HCT116 (cell line): Measurements from ENCODE around the gene TEX261. TPM values are rescaled to one million over a fixed set of nuclear protein-coding genes. Genes with fewer than 3 reads are reported as not detected.

ENCODE experiments used
- ATAC-seq: fragments of 200-7000 bp; cut with Tn5 transposase; 2 replicates; pipeline ENCODE4 v1.9.1; 2020; ENCODE audit warnings: mild to moderate bottlenecking, moderate library complexity
- BruUV-seq: library from RNA; stranded (reverse); fragments of 400-500 nt; replicated peaks from 2 replicates; lab custom pipeline; 2021; lab: Mats Ljungman, UMichigan
- CTCF ChIA-PET: fragments of 300-600 bp; sonication (Branson Sonifier 250); formaldehyde crosslinking; loops from one replicate; lab custom pipeline; 2021; ENCODE audit warnings: antibody characterized with exemption; lab: Charles Lee
- POLR2A ChIA-PET: fragments of 300-600, 350-600 bp; sonication (Branson Sonifier 250); formaldehyde crosslinking; loops from one replicate; lab custom pipeline; 2021; ENCODE audit warnings: antibody characterized with exemption; lab: Charles Lee
- RAD21 ChIA-PET, 2 experiments: fragments of 300-600 bp; sonication (Branson Sonifier 250); formaldehyde crosslinking; loops; one replicate each; lab custom pipeline; 2023; ENCODE audit warnings: low total read pairs in 2 of 2; ENCODE audit not compliant: uncharacterized antibody in 2 of 2, unreplicated experiment in 2 of 2, low non-redundant PET in 1 of 2; lab: Charles Lee
- DNase-seq: peaks from one replicate; pipeline ENCODE4 v3.0.0-alpha.2; 2010; ENCODE audit warnings: low read depth, low spot score
- H2AFZ ChIP-seq: fragments of 200-600 bp; shearing (Covaris generic), sonication (generic); 2 replicates; pipeline ENCODE4 v1.6.1; 2017; ENCODE audit warnings: low read depth, mixed run types, mixed read lengths, antibody characterized with exemption, low read length; ENCODE audit not compliant: poor library complexity, severe bottlenecking
- H3K27ac ChIP-seq: 2 replicates; pipeline ENCODE4 v1.5.1; 2012; ENCODE audit warnings: low read depth, low read length
- H3K27me3 ChIP-seq: fragments of 200-600 bp; sonication (generic); 2 replicates; pipeline ENCODE4 v1.6.1; 2016; ENCODE audit warnings: mixed run types, low read length, mixed read lengths; ENCODE audit not compliant: insufficient read depth
- H3K36me3 ChIP-seq, 2 experiments: fragments of 200-500 bp in 1 of 2; fragments of 200-600 bp in 1 of 2; sonication (Bioruptor generic) in 1 of 2; sonication (generic) in 1 of 2; 2 replicates each; pipeline versions ENCODE4 v1.5.1 to v1.6.1; 2014 to 2016; ENCODE audit warnings: low read length in 2 of 2, inconsistent platforms in 1 of 2, mixed read lengths in 1 of 2, mixed run types in 1 of 2; ENCODE audit not compliant: insufficient read depth in 2 of 2, control insufficient read depth in 1 of 2
- H3K4me1 ChIP-seq, 2 experiments: fragments of 200-600 bp in 1 of 2; sonication (generic) in 1 of 2; 2 replicates each; pipeline versions ENCODE4 v1.5.1 to v1.6.1; 2012 to 2017; ENCODE audit warnings: low read length in 2 of 2, inconsistent platforms in 1 of 2, mild to moderate bottlenecking in 1 of 2, mixed read lengths in 1 of 2, mixed run types in 1 of 2, moderate library complexity in 1 of 2; ENCODE audit not compliant: insufficient read depth in 2 of 2, control insufficient read depth in 1 of 2
- H3K4me2 ChIP-seq: fragments of 200-600 bp; sonication (generic); 2 replicates; pipeline ENCODE4 v1.6.1; 2017; ENCODE audit warnings: mixed run types, low read length, mixed read lengths
- H3K4me3 ChIP-seq, 2 experiments: fragments of 200-600 bp in 1 of 2; sonication (generic) in 1 of 2; replicated peaks in 1 of 2; 2 replicates each; pipeline ENCODE4 v1.5.1; 2011 to 2016; ENCODE audit warnings: low read length in 2 of 2, control low read depth in 1 of 2, low read depth in 1 of 2, mild to moderate bottlenecking in 1 of 2, mixed read lengths in 1 of 2, mixed run types in 1 of 2
- H3K79me2 ChIP-seq: fragments of 200-600 bp; sonication (generic); 2 replicates; pipeline ENCODE4 v1.6.1; 2017; ENCODE audit warnings: mild to moderate bottlenecking, mixed run types, low read length, moderate library complexity, mixed read lengths; ENCODE audit not compliant: insufficient read depth
- H3K9ac ChIP-seq: fragments of 200-600 bp; sonication (generic); 2 replicates; pipeline ENCODE4 v1.6.1; 2016; ENCODE audit warnings: low read length, mixed read lengths
- H3K9me2 ChIP-seq: fragments of 200-600 bp; sonication (generic), shearing (Covaris generic); 2 replicates; pipeline ENCODE4 v1.6.1; 2017; ENCODE audit warnings: mixed run types, mild to moderate bottlenecking, moderate library complexity; ENCODE audit not compliant: insufficient read depth
- H3K9me3 ChIP-seq, 2 experiments: fragments of 200-500 bp in 1 of 2; fragments of 200-600 bp in 1 of 2; sonication (Bioruptor generic) in 1 of 2; sonication (generic) in 1 of 2; 2 replicates each; pipeline ENCODE4 v1.6.1; 2014 to 2017; ENCODE audit warnings: low read length in 2 of 2, mixed read lengths in 2 of 2, inconsistent platforms in 1 of 2, low read depth in 1 of 2, mild to moderate bottlenecking in 1 of 2, mixed run types in 1 of 2, moderate library complexity in 1 of 2; ENCODE audit not compliant: control insufficient read depth in 1 of 2, insufficient read depth in 1 of 2
- H4K20me1 ChIP-seq: fragments of 200-600 bp; sonication (generic), shearing (Covaris generic); 2 replicates; pipeline ENCODE4 v1.6.1; 2017; ENCODE audit warnings: mixed run types, mild to moderate bottlenecking, moderate library complexity; ENCODE audit not compliant: insufficient read depth
- EGR1 ChIP-seq: IDR thresholded peaks from 2 replicates; pipeline ENCODE4 v1.6.1; 2012; ENCODE audit warnings: low read depth
- EZH2phosphoT487 ChIP-seq: fragments of 200-600 bp; IDR thresholded peaks from 2 replicates; pipeline ENCODE4 v1.6.1; 2018; ENCODE audit warnings: antibody characterized with exemption, borderline replicate concordance
- POLR2AphosphoS5 ChIP-seq: IDR thresholded peaks from 2 replicates; pipeline ENCODE4 v1.6.1; 2011; ENCODE audit warnings: mild to moderate bottlenecking, low read depth, low read length, moderate library complexity
- RAD21 ChIP-seq: IDR thresholded peaks from 2 replicates; pipeline ENCODE4 v1.6.1; 2012; ENCODE audit warnings: low read depth, mild to moderate bottlenecking
- SP1 ChIP-seq: IDR thresholded peaks from 2 replicates; pipeline ENCODE4 v1.6.1; 2012; ENCODE audit warnings: low read depth
- intact Hi-C: fragments of 100-400 bp; cut with micrococcal nuclease; formaldehyde crosslinking; loops from 2 replicates; pipeline ENCODE4 v1.10.0; 2022
- total RNA-seq: library from RNA; stranded (reverse); gene quantifications from one replicate; pipeline ENCODE4 v1.2.1, GENCODE V29; 2021; ENCODE audit not compliant: unreplicated experiment
- TF ChIP-seq, protein P1 (sequence below), 3 experiments: fragments of 200-600 bp in 1 of 3; sonication (generic) in 1 of 3; IDR thresholded peaks in 2 of 3; conservative IDR thresholded peaks in 1 of 3; 2 replicates each; pipeline ENCODE4 v1.5.1; 2012 to 2017; ENCODE audit warnings: low read depth in 2 of 3, low read length in 2 of 3, antibody characterized with exemption in 1 of 3, borderline replicate concordance in 1 of 3, control low read depth in 1 of 3, mild to moderate bottlenecking in 1 of 3, mixed read lengths in 1 of 3, mixed run types in 1 of 3, moderate library complexity in 1 of 3; ENCODE audit not compliant: insufficient read depth in 1 of 3

TEX261 gene
- total RNA-seq, 1 experiment from 2014 or later, result 37.9 TPM

DNA sequence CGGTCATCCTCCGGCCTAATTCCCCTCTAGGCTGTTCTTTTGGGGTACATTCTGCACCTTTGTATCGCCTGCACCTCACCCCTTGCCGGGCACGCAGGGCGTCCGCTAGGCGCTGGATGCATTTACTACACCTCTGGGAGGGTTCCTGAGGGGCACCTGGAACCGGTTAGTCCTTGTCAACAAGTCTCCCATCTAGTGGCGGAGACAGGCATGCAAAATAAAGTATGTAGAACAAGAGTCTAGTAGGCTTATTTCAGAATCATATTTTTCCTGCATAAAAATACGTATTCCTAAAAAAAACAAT, 705 bp upstream of the TEX261 start:
- H3K9me2 ChIP-seq, result no peaks in the 10 kb centered on the region
- no peaks in the 10 kb centered on the region for H4K20me1 ChIP-seq
- intact Hi-C loops, result no loop called here
- no peaks in the 10 kb centered on the region for H3K27me3 ChIP-seq
- RAD21 ChIA-PET, result no interaction called here
- peaks cover 24% of the 10 kb centered on the region for H3K79me2 ChIP-seq
- peak overlapping the region; percentile 57 for H3K27ac ChIP-seq
- H3K9ac ChIP-seq, result peak overlapping the region; percentile 54
- CTCF ChIA-PET, result no interaction called here
- BruUV-seq, result no TSS peak
- ATAC-seq, result peak; percentile 67
- H3K4me1 ChIP-seq, result peaks cover 13 to 23% of the 10 kb centered on the region in 2 experiments; a peak in 3 of 4 replicates
- TF ChIP-seq RAD21 (peak; percentile 26; the same call in 1 of the 2 replicates), POLR2AphosphoS5 (no peak)
- TF ChIP-seq, protein P1, sequence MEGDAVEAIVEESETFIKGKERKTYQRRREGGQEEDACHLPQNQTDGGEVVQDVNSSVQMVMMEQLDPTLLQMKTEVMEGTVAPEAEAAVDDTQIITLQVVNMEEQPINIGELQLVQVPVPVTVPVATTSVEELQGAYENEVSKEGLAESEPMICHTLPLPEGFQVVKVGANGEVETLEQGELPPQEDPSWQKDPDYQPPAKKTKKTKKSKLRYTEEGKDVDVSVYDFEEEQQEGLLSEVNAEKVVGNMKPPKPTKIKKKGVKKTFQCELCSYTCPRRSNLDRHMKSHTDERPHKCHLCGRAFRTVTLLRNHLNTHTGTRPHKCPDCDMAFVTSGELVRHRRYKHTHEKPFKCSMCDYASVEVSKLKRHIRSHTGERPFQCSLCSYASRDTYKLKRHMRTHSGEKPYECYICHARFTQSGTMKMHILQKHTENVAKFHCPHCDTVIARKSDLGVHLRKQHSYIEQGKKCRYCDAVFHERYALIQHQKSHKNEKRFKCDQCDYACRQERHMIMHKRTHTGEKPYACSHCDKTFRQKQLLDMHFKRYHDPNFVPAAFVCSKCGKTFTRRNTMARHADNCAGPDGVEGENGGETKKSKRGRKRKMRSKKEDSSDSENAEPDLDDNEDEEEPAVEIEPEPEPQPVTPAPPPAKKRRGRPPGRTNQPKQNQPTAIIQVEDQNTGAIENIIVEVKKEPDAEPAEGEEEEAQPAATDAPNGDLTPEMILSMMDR (IDR thresholded peaks at IDR 0.05 in 2 of 3, conservative IDR thresholded peaks at IDR 0.05 in 1 of 3; ENCODE audit: borderline replicate concordance in 1 of 3, insufficient read depth in 1 of 3, low read depth in 2 of 3, low read length in 2 of 3), result peak; percentile 50 to 64 (median 56)
- POLR2A ChIA-PET, result no interaction called here
- DNase-seq, result peak; percentile 57
- H2AFZ ChIP-seq, result peak overlapping the region; percentile 96
- H3K9me3 ChIP-seq, result no peaks in the 10 kb centered on the region
- peaks cover 0 to 11% of the 10 kb centered on the region in 2 experiments; a peak in 2 of 4 replicates for H3K36me3 ChIP-seq
- H3K4me3 ChIP-seq, result peak overlapping the region; percentile 71 to 78
- H3K4me2 ChIP-seq, result peak overlapping the region; percentile 98

DNA sequence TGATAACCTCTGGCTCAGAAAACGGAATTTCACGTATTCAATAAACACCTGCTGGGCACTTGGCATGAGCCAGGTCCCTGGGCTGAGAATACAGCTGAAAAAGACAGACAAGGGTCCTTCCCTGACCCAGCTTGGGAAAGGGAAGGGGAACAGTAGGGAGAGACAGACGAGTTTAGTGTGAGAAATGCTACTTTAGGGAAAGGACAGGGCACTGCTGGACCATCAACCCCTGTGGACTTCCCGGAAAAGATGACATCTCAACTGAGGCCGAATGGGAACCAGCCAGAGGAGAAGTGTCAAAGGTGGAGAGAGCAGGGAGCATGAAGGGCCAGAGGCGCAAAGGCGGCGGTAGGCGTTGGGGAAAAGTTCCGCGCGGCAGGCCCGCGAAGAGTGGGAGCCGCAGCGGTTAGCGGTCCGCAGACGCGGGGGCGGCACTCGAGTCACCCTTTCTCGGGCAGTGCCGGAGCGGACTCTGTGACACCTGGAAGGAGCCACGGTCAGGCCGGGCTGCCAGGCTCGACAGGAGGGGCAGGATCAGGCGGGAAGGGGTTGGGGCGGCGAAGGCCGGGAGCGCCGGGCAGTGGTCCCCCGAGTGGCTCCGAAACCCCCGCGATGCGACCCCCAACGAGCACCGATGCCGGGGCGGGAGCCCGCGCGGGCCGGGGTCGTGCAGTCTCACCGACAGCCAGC, 519 bp downstream of the TEX261 start:
- Histone ChIP-seq H3K9me3 (no peaks in the 10 kb centered on the region), H3K79me2 (peaks cover 24% of the 10 kb centered on the region), H3K27me3 (no peaks in the 10 kb centered on the region), H3K9me2 (no peaks in the 10 kb centered on the region), H3K27ac (peak overlapping the region; percentile 65), H3K9ac (peak overlapping the region; percentile 76), H3K4me3 (peak overlapping the region; percentile 78 to 95), H2AFZ (no peak overlapping the region), H4K20me1 (no peaks in the 10 kb centered on the region), H3K4me2 (peak overlapping the region; percentile 98), H3K36me3 (peaks cover 11 to 20% of the 10 kb centered on the region in 2 experiments; a peak in 3 of 4 replicates), H3K4me1 (peaks cover 13 to 22% of the 10 kb centered on the region in 2 experiments; a peak in 3 of 4 replicates)
- intact Hi-C loops, result no loop called here
- ChIA-PET CTCF (no interaction called here), RAD21 (no interaction called here), POLR2A (no interaction called here)
- ATAC-seq (peak; percentile 25), DNase-seq (no peak)
- no TSS peak for BruUV-seq
- no peak for TF ChIP-seq EZH2phosphoT487
- no peak for TF ChIP-seq SP1
- TF ChIP-seq EGR1, result peak; percentile 79
